Skeletal muscle cell (primary cell): Measurements from ENCODE around the gene RAB26.
"Not testable (repeated sequence)": the region's sequence is repeated elsewhere in the genome, so short reads cannot be mapped to it uniquely, and the experiment has no call there.

Experiments
- DNase-seq: peaks from one replicate; pipeline ENCODE4 v3.0.0-alpha.2; 2010; ENCODE audit warnings: low read depth
- H3K4me3 ChIP-seq: 2 replicates; pipeline ENCODE4 v1.5.1; 2011; ENCODE audit warnings: low read depth, mild to moderate bottlenecking, control low read depth, low read length, moderate library complexity

Gene RAB26

DNA sequence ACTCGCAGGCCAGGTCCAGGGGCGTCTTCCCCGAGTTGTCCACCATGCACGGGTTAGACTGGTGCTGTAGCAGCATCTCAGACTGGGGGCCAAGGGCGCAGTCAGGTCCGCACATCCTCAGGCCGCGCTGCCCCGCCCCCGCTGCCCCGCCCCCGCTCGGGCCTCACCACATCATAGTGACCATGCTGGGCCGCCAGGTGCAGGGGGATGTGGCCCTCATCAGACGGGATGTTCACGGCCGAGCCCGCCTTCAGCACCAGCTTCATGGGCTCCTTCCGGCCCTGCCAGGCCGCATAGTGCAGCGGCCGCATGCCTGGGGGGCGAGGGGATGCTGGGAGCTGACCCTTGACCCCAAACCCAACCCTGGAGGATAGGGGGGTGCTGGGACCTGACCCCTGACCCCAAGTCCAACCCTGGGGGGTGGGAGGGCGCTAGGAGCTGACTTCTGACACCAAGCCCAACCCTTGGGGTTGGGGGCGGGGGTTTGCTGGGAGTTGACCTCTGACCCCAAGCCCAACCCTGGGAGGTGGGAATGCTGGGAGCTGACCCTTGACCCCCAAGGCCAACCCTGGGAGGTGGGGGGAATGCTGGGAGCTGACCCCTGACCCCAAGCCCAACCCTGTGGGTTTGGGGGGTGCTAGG lies 40.9 kb downstream of the RAB26 start:
- DNase-seq = no peak
- H3K4me3 ChIP-seq = no peak overlapping the region

- no peak for DNase-seq
- no peak overlapping the region for H3K4me3 ChIP-seq
These were observed 41.7 kb downstream of the RAB26 start for GRCh38 chr16:2190002-2190658.

- no peak for DNase-seq
- no peak overlapping the region for H3K4me3 ChIP-seq
These were observed 42.4 kb downstream of the RAB26 start for GRCh38 chr16:2190659-2191445.

DNA sequence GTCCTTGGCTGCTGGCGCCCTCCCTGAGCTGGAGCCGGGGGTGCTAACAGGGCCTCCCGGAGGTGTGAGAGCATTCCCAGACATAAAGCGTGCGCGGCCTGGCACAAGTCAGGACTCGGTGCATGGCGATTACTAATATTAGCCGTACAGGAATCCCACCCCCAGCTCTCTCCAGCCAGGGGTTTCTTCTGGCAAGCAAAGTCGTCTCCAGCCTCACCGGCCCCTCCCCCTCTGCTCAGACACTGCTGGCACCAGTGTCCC lies 43.0 kb downstream of the RAB26 start:
- DNase-seq = no peak
- H3K4me3 ChIP-seq = no peak overlapping the region

DNA sequence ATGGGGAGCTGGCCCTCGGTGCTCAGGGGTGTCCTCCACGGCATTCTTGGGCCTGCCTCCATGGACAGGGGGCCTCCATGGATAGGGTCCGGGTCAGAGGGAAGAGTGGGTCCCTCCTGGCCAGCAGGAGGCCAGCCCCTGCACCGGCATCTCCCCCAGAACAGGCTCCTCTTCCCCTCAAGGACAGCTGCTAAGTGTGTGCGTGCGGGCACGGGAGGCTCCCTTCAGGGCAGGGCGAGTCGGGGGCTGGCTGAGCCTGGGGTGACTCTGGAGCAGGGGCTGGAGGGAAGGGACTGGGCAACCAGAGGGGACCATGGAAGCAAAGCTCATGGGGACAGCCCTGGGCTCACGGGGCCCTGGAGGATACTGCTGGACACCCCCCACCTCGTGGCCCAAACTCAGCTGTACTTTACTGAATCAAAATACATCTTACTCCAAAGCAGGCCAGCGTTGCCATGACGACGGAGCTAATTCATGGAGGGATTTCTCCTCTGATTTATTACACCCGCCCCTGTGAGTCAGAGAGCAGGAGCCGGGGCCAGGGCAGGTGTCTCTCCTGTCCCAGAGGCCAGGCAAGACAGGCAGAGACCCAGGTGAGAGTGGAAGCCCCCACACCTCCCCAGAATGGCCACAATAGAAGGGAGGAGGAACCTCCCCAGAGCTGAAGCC lies 45.9 kb downstream of the RAB26 start:
- H3K4me3 ChIP-seq = no peak overlapping the region
- no peak for DNase-seq

DNA sequence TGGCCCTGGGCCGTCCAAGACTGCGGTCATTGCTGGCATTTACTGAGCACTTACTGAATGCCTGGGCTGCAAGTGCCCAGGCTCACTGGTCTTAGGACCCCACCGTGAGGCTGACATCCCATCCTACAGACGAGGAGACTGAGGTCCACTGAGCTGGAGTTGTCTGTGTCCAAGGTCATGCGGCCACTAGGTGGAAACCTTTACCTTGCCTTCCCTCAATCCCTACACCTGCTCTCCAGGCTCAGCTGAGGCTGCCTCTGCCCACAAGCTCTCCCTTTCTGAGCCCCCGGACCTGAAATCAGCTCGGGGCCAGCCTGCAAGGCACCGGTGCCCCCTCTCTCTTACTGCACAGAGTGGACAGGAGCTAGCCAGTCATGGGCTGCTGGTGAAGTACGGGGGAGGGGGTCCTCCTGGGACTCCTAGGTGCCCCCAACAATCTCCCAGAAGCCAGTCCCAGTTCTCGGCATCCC lies 46.5 kb downstream of the RAB26 start:
- no peak overlapping the region for H3K4me3 ChIP-seq
- DNase-seq = no peak

GRCh38 chr16:2195322-2196161 lies 47.1 kb downstream of the RAB26 start:
- H3K4me3 ChIP-seq = peak overlapping the region; percentile 41

DNA sequence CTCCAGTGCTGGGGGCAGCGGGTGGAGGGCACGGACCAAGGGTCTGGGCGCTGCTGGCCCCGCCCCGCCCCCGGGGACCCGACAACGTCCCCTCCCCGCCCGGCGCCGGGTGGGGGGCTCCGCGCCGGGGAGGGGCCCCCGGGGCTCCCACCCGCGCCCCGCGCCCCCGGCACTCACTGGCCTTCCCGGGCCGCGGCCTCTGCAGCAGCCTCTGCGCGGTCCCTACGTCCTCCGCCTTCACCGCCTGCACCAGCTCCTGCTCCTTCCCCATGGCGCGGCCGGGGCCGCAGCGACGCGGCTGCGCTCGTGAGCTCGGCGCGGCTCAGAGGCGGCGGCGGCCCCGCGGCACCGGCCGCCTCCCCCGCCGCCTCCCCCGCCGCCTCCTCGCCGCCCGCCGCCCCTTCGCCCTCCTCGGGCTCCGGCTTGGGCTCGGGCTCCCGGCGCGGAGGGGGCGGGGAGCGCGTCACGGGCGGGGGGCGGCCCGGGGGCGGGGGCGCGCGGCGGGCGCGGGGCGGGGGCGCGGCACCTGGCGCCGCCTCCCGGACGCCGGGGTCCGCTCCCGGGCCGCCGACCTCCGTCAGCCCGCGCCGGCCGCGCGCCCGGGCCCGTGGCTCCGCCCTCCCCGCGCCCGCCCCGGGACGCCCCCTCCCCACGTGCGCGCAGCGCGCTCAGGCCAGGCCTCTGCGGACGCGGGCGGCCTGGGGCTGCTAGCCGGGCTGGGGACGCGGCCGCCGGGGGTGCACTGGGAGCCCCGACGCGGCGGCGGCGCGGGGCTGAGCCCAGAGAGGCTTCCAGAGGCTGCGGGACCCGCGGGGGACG lies 47.9 kb downstream of the RAB26 start, which contains the start of gene CASKIN1:
CASKIN1 (minus strand) TSS at position 444 of the 819 bp plus-strand sequence; CDS start at position 271, 173 bp downstream.
- DNase-seq = no peak

More at GRCh38 chr16:2195322-2196161, 47.1 kb downstream of the RAB26 start:
- DNase-seq = no peak

DNA sequence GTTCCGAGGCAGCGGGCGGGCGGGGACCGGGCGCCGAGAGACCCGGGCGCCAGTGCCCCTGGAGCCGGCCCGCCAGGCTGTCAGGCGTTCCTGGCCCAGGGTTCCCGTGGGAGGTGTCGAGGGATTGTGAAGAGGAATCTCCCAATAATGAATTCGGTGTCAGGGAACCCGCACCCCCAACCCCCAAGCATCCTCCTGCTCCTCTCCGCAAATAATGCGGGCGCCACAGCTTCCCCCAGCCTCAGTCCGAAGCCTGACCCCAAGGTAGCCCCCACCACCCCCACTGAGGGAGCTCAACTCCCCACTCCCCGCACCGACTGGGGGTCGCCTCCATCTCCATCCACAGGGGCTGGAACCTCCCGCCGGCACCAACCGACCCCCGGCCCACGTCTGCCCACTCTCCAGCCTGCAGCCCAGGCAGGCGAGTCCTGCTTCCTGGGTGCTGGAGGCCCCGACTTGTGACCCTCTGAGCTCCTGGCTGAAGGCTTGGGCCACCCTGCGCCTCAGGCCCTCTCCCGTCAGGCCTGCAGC lies 48.6 kb downstream of the RAB26 start:
- DNase-seq = no peak
- H3K4me3 ChIP-seq = peak overlapping the region; percentile 15

More for the DNA sequence above, 47.9 kb downstream of the RAB26 start, which contains the start of gene CASKIN1:
- H3K4me3 ChIP-seq = peak within 1 kb of the TSS; percentile 41

DNA sequence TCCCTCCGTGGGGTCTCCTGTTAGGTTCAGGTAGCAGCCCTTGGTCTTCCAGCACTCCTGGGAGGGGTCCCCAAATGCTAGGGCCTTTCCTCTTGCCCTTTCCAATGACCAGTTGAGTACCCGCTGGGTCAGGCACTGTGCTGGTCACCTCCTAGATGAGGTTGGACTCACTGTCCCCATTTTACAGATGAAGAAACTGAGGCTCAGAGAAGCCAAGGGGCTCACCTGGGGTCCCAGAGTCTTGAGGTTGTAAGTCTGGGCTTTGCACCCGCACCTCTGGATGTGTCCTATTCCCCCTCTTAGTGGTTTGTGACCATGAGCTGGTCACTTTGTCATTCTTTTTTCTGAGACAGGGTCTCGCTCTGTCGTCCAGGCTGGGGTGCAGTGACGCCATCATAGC lies 49.3 kb downstream of the RAB26 start:
- no peak overlapping the region for H3K4me3 ChIP-seq
- DNase-seq = no peak

DNA sequence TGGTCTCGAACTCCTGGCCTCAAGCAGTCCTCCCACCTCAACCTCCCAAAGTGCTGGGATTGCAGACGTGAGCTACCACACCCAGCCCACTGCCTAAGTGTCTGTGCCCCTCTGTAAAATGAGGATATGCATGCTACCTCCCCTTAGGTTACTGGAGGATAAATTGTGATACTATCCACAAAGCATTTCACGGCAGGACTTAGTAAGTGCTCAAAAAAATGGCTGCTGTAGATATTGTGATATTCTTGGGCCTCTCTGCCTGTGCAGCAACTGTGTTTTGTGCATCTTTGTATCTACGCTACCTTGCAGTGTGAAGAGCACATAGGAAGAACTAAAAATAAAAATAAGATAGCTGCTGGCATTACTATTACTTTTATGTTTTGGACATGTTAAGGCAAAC lies 49.9 kb downstream of the RAB26 start:
- H3K4me3 ChIP-seq = no peak overlapping the region
- no peak for DNase-seq

DNA sequence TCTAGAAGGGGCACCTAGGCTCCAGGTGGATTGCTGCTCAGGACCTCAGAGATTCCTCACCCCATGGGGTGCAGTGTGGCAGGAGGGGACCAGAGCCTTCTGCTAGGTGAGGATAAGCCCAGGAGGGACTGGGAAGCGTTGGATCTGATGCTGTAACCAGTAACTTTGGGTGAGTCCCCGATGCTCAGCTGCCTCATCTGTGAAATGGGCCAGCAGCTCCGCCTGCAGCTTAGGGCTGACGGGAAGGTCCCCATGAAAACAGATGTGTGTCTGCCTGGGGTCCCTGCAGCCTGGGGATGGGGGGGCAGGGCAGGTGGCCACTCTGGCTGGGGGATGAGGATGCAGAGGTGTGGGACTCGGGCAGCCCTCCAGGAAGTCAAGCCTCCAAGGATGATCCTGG lies 50.7 kb downstream of the RAB26 start:
- DNase-seq = no peak
- H3K4me3 ChIP-seq = no peak overlapping the region

DNA sequence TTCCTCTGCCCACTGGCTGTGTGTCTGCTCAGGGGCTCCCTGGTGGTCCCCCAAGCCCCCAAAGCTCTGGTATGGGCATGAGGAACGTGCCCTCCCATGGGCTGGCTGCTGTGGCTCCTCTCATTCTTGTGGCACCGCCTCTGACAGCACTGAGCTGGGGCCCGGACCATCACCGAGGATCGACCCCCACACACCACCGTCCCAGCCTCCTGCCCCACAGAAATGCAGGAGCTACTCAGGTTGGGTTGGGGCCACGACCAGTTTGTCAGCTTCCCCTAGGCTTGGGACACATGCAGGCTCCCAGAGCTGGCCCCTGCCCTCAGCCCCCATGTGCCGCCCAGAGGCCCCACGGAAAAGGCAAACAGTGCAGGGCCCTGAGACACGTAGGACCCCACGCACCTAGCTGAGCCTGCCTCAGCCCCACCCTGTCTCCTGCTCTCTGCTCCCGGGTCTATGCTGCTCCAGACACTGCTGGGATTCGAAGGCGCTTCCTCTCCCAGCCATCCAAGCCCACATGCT lies 51.3 kb downstream of the RAB26 start:
- H3K4me3 ChIP-seq = no peak overlapping the region
- DNase-seq = no peak

DNA sequence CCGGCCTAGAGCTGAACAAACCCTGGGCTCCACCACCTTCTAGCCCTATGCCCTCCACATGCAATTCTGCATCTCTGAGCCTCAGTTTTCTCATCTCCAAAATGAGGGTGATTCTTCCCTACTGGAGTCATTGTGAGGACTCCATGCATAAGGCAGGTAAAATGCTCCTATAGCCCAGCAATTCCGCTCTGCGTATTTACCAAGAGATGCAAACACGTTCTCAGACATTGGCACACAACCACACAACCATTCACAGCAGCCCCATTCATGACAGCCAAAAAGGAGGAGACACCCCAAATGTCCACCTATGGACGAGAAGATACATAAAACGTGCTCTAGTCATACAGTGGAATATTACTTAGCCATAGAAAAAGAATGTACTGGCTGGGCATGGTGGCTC lies 51.9 kb downstream of the RAB26 start:
- no peak overlapping the region for H3K4me3 ChIP-seq
- no peak for DNase-seq

- not testable (repeated sequence) for H3K4me3 ChIP-seq, DNase-seq
These were observed 54.8 kb downstream of the RAB26 start for GRCh38 chr16:2203119-2203688.
